ENCODE data around the gene DENND4A.

DENND4A gene

GRCh38 chr15:65761210-65761926 is 30.7 kb downstream of the DENND4A start:
- Histone ChIP-seq H3K9me2 (replicated peaks; ENCODE audit: control insufficient read depth, low read length) (no peaks in the 10 kb centered on the region), H3K36me3 (ENCODE audit: control insufficient read depth, low read length) (peaks cover 54% of the 10 kb centered on the region), H3K4me2 (ENCODE audit: low read length) (peak overlapping the region; percentile 68), H3K4me3 (ENCODE audit: low read length) (peak overlapping the region; percentile 64), H3K9me3 (ENCODE audit: control insufficient read depth, insufficient read depth, low read length) (no peaks in the 10 kb centered on the region), H3K27ac (ENCODE audit: low read depth, low read length) (peak overlapping the region; percentile 82), H4K20me1 (ENCODE audit: control insufficient read depth, insufficient read depth, low read depth, low read length) (no peaks in the 10 kb centered on the region), H3F3A (ENCODE audit: control insufficient read depth, insufficient read depth) (peaks cover 40% of the 10 kb centered on the region), H3K27me3 (ENCODE audit: control insufficient read depth, low read length) (no peaks in the 10 kb centered on the region), H3K4me1 (ENCODE audit: control insufficient read depth, low read length) (peaks cover 99% of the 10 kb centered on the region), H3K79me2 (ENCODE audit: control insufficient read depth, low read length) (peaks cover 100% of the 10 kb centered on the region)
- TF ChIP-seq EZH2phosphoT487 (IDR thresholded peaks at IDR 0.05; ENCODE audit: borderline replicate concordance, low read length) (no peak), CTCF (IDR thresholded peaks at IDR 0.05; ENCODE audit: low read depth, low read length, poor library complexity, severe bottlenecking) (no peak)

- H3K4me1 ChIP-seq (ENCODE audit: control insufficient read depth, low read length) = peaks cover 99% of the 10 kb centered on the region
- peaks cover 33% of the 10 kb centered on the region for H3F3A ChIP-seq (ENCODE audit: control insufficient read depth, insufficient read depth)
- H3K4me3 ChIP-seq (ENCODE audit: low read length) = no peak overlapping the region
- H4K20me1 ChIP-seq (ENCODE audit: control insufficient read depth, insufficient read depth, low read depth, low read length) = no peaks in the 10 kb centered on the region
- H3K36me3 ChIP-seq (ENCODE audit: control insufficient read depth, low read length) = peaks cover 71% of the 10 kb centered on the region
- H3K79me2 ChIP-seq (ENCODE audit: control insufficient read depth, low read length) = peaks cover 100% of the 10 kb centered on the region
- TF ChIP-seq CTCF (IDR thresholded peaks at IDR 0.05; ENCODE audit: low read depth, low read length, poor library complexity, severe bottlenecking) = no peak
- TF ChIP-seq EZH2phosphoT487 (IDR thresholded peaks at IDR 0.05; ENCODE audit: borderline replicate concordance, low read length) = no peak
- no peaks in the 10 kb centered on the region for H3K27me3 ChIP-seq (ENCODE audit: control insufficient read depth, low read length)
- no peaks in the 10 kb centered on the region for H3K9me3 ChIP-seq (ENCODE audit: control insufficient read depth, insufficient read depth, low read length)
- H3K4me2 ChIP-seq (ENCODE audit: low read length) = 0 out of 2 replicates have a peak overlapping the region, but pooled peaks have one; percentile 52
- peak overlapping the region; percentile 82 for H3K27ac ChIP-seq (ENCODE audit: low read depth, low read length)
- H3K9me2 ChIP-seq (replicated peaks; ENCODE audit: control insufficient read depth, low read length) = no peaks in the 10 kb centered on the region
These were observed 32.7 kb downstream of the DENND4A start for GRCh38 chr15:65759441-65759840.

GRCh38 chr15:65758242-65758641 is 33.9 kb downstream of the DENND4A start:
- no peaks in the 10 kb centered on the region for H3K9me3 ChIP-seq (ENCODE audit: control insufficient read depth, insufficient read depth, low read length)
- H3K27me3 ChIP-seq (ENCODE audit: control insufficient read depth, low read length) = no peaks in the 10 kb centered on the region
- peaks cover 29% of the 10 kb centered on the region for H3F3A ChIP-seq (ENCODE audit: control insufficient read depth, insufficient read depth)
- peaks cover 91% of the 10 kb centered on the region for H3K4me1 ChIP-seq (ENCODE audit: control insufficient read depth, low read length)
- H3K36me3 ChIP-seq (ENCODE audit: control insufficient read depth, low read length) = peaks cover 72% of the 10 kb centered on the region
- no peak overlapping the region for H3K4me3 ChIP-seq (ENCODE audit: low read length)
- peak overlapping the region; percentile 82 for H3K27ac ChIP-seq (ENCODE audit: low read depth, low read length)
- peak overlapping the region; percentile 52 for H3K4me2 ChIP-seq (ENCODE audit: low read length)
- H4K20me1 ChIP-seq (ENCODE audit: control insufficient read depth, insufficient read depth, low read depth, low read length) = no peaks in the 10 kb centered on the region
- TF ChIP-seq EZH2phosphoT487 (IDR thresholded peaks at IDR 0.05; ENCODE audit: borderline replicate concordance, low read length) (no peak), CTCF (IDR thresholded peaks at IDR 0.05; ENCODE audit: low read depth, low read length, poor library complexity, severe bottlenecking) (no peak)
- H3K79me2 ChIP-seq (ENCODE audit: control insufficient read depth, low read length) = peaks cover 96% of the 10 kb centered on the region
- H3K9me2 ChIP-seq (replicated peaks; ENCODE audit: control insufficient read depth, low read length) = no peaks in the 10 kb centered on the region
